Activated CD4-positive, alpha-beta T cell treated with anti-CD3 and anti-CD28 coated beads for 1 hour (primary cell): ENCODE measurements around the gene ABI1.
"Not testable (repeated sequence)": the region's sequence is repeated elsewhere in the genome, so short reads cannot be mapped to it uniquely, and the experiment has no call there.

Experiments used
- DNase-seq: peaks from one replicate; pipeline ENCODE4 v3.0.0-alpha.2; 2020

ABI1 gene

GRCh38 chr10:26803849-26804248 is 56.9 kb downstream of the ABI1 start:
- no peak for DNase-seq

- DNase-seq: no peak
Observed at GRCh38 chr10:26802527-26802926, 58.2 kb downstream of the ABI1 start.

- DNase-seq: no peak
Observed at GRCh38 chr10:26801831-26802230, 58.9 kb downstream of the ABI1 start.

GRCh38 chr10:26801274-26801673 is 59.5 kb downstream of the ABI1 start:
- DNase-seq: no peak

DNA sequence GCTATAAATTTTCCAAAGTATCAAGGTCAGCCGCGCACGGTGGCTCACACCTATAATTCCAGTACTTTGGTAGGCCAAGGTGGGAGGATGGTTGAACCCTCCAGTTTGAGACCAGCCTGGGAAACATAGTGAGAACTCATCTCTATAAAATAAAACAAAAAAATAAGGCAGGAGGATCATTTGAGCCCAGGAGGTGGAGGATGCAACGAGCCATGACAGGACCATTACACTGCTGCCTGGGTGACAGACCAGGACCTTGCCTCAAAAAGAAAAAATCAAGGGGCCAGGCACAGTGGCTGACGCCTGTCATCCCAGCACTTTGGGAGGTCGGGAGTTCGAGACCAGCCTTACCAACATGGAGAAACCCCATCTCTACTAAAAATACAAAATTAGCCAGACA is 60.3 kb downstream of the ABI1 start:
- no peak for DNase-seq

GRCh38 chr10:26799342-26799741 is 61.4 kb downstream of the ABI1 start:
- no peak for DNase-seq

- DNase-seq: no peak
Observed at GRCh38 chr10:26798298-26798697, 62.5 kb downstream of the ABI1 start.

- no peak for DNase-seq
Observed at GRCh38 chr10:26797340-26797739, 63.4 kb downstream of the ABI1 start.

- DNase-seq: no peak
Observed at GRCh38 chr10:26792758-26793495, 67.8 kb downstream of the ABI1 start.

DNA sequence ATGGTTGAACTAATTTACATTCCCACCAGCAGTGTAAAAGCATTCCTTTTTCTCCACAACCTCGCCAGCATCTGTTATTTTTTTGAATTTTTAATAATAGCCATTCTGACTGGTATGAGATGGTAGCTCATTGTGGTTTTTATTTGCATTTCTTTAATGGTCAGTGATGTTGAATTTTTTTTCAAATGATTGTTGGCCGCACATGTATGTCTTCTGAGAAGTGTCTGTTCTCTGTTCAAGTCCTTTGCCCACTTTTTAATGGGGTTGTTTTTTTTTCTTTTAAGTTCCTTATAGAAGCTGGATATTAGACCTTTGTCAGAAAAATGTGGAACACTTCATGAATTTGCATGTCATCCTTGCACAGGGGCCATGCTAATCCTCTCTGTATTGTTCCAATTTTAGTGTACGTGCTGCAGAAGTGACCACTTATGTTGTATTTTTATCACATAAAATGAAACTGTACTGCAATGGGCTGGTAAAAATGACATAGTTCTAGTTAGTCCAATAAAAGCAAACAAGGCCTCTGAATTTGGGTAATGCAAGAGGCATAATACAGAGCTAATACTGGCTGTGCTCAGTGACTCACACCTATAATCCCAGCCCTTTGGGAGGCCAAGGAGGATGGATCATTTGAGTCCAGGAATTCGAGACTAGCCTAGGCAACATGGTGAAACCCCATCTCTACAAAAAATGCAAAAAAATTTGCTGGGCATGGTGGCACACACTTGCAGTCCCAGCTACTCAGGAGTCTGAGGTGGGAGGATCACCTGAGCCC is 70.3 kb downstream of the ABI1 start:
- DNase-seq: no peak

DNA sequence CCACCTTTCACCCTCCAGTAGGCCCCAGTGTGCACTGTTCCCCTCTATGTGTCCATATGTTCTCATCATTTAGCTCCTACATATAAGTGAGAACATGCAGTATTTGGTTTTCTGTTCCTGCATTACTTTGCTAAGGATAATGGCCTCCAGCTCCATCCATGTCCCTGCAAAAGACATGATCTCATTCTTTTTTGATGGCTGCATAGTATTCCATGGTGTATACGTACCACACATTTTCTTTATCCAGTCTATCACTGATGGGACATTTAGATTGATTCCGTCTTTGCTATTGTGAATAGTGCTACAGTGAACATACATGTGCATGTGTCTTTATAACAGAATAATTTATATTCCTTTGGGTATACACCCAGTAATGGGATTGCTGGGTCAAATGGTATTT is 71.0 kb downstream of the ABI1 start:
- DNase-seq: not testable (repeated sequence)

- DNase-seq: no peak
Observed at GRCh38 chr10:26787362-26787761, 73.4 kb downstream of the ABI1 start.

DNA sequence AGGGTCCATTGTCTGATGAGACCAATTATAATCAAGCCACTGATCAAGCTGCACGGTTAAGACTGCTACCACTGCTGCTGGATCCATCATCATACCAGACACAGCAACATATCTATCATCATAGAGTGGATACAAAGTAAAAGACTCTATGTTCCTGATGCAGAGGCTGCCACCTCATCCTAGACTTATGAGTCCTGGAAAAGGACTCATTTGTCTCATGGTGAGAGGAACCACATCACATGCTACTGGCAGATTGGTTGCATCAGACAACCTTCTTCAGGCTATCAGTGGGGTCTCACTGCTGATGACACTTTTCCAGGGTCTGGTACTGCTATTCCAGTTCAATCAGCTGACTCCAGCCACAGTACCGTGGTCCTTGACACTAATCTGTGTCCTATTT is 79.0 kb downstream of the ABI1 start:
- DNase-seq: no peak

DNA sequence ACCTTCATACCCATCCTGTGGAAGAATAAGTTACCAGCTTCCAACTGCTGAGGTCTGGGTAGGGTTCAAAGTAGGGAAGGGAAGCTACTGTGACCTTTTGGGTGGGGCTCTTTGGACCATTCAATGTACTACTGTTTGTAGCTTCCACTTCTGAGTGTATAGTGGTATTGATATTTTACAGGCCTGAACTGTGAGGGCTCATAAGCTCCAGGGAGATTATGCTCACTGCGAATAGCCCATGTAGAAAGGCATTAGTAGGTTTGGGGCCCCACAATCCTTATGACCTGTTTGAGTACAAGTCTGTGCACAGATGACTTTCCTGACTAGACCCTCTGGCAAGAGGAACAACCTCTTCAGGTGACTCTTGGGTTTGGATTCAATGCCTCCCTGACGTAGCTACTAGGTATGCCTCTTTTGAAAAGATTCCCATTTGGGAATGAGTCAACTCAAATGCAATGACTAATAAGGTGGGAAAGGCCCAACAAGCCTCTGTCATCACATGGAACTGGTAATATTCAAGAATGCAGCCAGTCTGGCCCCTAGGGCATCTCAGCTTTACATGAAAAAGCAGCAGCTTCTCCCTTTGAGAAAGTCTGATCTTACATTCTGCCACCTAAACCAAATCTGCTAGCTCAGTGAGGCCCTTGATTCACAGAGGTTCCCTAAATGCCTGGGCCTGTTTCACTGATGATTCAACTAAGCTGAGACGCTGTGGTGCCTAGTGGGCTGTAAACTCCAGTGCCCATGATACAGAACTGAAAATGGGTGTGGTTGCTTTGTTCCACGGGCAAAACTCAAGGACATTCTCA is 79.8 kb downstream of the ABI1 start:
- DNase-seq: no peak

DNA sequence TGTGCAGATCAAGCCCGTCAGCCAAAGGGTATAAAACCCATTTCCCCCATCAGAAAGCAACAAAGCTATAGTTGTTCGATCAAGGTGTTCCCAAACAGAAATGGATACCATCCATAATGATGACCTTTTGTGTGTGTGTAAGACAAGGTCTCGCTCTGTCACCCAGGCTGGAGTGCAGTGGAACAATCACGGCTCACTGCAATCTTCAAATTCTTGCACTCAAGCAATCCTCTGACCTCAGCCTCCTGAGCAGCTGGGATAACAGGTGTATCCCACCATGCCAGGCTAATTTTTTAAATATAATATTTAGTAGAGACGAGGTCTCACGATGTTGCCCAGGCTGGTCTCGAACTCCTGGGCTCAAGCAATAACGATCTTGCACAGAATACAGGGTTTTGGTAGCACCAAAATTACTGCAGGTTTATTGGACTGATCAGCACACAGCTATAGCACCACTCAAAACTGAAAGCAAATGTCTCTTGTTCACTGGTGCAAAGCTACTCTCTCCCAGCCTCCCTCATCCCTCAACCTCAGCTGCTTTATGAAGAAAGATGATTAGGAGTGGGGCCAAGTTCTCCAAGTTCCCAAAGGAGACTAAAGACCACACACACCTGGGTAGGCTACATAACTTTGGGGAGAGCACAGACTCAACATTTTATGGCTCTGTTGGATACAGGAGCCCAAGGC is 80.5 kb downstream of the ABI1 start:
- no peak for DNase-seq

DNA sequence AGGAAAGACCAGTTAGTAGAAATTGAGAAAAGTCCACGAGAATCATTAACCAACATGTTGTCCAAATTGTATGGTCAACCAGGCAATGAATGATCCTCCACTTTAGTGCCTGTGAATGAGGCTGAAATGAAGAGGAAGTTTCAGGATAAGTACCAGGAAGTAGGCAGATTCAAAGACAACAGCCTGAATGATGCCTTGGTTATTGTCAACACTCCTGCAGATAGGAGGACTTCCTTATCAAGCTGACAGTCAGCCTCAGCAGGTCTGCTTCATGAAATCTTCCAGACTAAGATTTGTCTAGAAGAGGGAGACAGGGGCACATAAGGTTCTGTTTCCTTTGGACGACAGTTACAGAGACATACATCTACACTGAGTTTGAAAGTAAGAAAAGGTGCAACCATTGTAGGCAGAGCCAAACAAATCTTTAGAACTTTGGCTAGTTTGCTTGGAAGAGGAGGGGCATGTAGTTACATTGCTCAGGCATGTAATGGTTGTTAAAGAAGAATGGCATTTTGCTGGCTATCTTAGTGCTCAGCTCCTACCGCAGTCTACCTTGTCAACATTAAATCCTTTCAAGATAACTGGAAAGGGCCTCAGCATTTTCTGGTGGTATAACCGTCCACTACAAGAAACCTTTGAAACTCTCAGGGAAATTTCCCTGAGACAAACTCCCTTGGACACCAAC is 81.4 kb downstream of the ABI1 start:
- DNase-seq: no peak

DNA sequence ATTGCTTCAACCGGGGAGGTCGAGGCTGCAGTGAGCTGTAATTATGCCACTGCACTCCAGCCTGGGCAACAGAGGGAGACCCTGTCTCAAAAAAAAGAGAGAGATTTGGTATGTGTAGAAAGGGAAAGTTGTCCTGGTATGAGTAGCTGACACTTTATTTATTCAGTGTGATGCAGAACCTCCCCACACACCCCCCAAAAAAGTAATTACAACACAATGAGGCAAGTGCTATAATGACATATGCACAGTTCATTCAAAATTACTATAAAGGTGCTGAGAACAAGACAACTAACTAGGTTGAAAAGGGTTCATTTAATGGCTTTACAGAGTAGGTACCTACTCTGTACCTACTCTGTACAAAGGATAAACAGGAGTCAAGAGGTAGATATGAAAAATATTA is 83.1 kb downstream of the ABI1 start:
- DNase-seq: no peak

DNA sequence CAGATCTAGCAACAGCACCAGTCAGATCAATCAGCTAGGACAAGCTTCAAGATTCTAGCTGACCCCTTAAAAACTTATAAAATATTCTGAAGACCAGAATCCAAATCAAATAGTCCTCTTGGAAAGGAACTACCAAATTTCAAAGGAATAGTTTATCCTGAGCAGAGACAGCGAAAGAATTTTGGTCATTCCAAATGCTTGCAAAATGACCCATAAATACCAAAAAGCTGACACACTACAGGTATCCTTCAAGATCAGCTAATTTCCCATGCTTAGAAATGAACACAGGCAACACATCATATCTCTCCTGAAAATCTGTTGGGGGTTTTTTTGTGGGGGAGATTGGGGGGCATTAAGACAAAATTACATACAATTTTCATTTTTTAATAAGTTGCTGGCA is 84.5 kb downstream of the ABI1 start:
- no peak for DNase-seq

DNA sequence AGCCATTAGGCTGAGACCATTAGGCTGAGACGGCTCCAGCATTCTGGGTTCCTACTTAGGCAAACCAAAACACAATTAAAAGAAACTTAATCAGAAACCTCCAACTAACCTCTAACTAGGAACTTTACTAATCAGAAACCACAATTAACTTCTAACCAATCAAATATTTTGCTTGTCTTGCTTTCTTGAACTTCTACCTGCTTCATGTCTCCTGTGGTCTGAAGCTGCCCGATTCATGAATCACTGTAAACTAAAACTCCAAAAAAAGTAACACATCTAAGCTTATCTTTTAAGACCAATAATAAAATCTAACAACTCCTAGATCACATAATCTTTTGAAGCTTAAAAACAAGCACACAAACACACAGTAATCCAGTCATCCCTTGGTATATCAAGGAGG is 87.1 kb downstream of the ABI1 start:
- no peak for DNase-seq

DNA sequence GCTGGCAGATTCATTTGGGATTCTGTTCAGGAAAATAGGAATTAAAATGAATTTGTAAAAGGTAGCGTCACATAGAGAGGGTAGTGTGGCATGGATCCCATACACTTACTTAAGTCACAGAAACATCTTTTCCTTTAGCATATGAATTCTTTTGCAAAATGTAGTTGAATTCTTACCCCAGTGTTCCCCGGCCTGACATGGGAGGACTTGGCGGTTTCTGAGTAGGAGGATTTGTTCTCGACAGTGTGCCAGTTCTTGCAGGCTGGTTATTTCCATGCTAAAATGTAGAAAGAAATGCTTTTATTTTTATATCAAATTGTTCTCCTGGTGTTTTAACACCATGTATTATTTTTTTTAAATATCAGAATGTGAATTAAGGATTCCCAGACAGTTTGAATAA is 90.7 kb downstream of the ABI1 start:
- no peak for DNase-seq

DNA sequence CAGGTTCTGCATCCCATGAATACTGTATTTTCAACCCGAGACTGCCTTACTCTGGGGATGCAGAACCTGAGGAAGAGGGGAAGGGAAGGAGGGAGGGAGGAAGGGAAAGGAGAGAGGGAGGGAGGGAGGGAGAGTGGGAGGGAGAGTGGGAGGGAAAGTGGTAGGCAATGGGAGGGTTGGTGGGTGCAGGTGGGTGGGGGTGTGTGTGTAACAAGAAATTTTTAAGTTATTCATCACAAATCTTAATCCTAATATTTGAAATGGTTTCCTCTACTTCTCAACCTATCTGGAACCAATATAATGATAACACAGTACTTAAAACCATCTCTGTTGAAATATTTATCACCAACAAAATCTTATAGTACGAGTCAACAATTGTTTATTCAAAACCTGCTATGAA is 95.2 kb downstream of the ABI1 start:
- no peak for DNase-seq

- DNase-seq: no peak
Observed at GRCh38 chr10:26759008-26759407, 101.8 kb downstream of the ABI1 start.
